NCI-H1092 (cell line): Measurements from ENCODE around the gene DEGS2.
"Not testable (repeated sequence)": the region's sequence is repeated elsewhere in the genome, so short reads cannot be mapped to it uniquely, and the experiment has no call there.

Experiments
- DNase-seq: peaks from one replicate; lab custom pipeline; 2025; lab: John Stamatoyannopoulos, UW

DEGS2 gene

DNA sequence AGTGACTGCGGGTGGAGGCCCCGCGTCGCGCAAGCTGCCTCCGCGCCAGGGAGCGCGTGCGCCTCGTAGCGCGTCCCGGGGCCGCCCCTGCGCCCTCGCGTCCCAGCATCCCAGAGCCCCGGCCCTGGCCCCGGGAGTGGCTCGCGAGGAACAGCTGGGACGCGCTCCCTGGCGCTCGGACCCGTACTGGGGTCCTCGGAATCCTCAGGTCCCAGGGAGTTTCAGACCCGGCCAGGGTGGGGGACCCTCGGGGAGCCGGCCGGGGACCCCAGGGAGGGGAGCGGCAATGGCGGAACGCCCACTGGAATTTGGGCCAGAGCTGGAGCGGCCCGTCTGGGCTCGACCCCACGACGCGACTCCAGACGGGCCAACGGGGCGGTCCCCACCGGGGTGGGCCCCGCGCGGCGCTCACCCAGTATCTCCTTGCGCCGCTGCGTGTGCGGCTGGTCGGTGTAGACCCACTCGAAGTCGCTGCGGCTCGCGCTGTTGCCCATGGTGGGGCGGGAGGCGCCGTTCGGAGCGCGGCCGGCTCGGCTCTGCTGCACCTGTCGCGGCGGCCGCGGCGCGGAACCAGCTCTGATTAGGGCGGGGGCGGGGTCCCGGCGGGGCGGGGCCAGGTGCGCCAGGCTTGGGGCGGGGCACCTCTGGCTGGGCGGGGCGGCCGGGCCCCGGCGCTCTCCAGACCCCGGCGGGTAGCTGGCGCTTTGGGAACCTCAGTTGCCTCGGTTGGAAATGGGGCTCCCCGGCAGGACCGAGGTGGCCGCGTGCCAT, at the start of gene DEGS2:
Gene DEGS2, minus strand, starts transcription at position 552 of the 771 bp plus-strand sequence. Its CDS starts 58 bp downstream, at position 494.
- DNase-seq: no peak

DNA sequence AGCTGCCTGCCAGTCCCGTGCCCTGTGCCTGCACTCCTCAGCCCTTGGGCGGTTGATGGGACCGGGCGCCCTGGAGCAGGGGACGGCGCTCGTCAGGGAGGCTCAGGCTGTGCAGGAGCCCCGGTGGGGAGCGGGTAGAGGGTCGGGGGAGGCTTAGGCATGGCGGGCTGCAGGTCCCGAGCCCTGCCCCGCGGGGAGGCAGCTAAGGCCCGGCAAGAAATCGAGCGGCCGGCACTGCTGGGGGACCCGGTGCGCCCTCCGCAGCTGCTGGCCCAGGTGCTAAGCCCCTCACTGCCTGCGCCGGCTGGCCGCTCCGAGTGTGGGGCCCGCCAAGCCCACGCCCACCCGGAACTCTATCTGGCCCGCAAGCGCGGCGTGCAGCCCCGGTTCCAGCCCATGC, 48.7 kb upstream of the DEGS2 start:
- DNase-seq: not testable (repeated sequence)

DNA sequence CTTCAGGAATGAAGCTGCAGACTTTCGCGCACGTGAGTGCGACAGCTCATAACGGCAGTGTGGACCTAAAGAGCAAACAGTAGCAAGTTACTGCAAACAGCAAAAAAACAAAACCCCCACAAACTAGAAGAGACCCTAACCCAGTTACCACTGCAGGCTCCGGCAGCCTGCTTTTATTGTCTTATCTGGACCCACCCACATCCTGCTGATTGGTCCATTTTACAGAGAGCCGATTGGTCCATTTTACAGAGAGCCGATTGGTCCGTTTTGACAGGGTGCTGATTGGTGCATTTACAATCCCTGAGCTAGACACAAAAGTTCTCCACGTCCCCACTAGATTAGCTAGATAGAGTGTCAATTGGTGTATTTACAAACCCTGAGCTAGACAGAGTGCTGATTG, 48.1 kb upstream of the DEGS2 start:
- not testable (repeated sequence) for DNase-seq

DNA sequence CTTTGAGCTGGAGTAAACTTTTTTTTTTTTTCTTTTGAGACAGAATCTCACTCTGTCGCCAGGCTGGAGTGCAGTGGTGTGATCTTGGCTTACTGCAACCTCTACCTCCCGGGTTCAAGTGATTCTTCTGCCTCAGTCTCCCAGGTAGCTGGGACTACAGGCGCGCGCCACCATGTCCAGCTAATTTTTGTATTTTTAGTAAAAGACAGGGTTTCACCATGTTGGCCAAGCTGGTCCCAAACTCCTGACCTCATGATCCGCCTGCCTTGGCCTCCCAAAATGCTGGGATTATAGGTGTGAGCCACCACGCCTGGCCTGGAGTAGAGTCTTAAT, 45.4 kb upstream of the DEGS2 start:
- DNase-seq: not testable (repeated sequence)

DNA sequence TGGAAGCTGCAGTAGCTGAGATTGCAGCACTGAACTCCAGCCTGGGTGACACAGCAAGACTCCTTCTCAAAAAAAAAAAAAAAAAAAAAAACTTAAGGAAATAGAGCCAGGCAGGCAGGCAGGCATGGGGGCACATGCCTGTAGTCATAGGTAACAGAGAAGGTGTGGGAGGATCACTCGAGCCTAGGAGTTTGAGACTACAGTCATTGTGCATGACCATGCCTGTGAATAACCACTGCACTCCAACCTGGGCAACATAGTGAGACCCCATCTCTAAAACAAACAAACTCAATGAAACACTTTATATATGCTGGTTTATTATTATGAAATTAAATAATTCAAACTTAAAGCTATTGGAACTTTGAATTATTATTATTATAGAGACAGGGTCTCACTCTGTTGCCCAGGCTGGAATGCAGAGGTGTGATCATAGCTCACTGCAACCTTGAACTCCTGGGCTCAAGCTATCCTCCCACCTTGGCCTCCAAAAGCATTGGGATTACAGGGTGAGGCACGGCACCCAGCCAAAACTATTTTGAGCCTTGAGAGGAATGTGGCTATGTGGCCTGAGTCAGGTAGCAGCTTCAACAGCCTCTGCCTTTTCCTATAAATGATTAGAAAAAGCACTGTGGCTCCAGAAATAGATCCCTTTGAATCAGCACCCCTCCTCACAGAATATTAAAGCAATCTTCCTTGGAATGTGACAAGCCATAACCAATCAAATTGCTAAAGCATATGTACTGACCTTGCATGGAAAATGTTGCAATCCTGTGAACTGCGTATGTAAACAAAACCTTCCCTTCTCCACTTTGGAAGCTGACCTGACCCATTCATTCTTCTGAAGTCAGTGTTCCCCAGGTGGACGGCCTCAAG, 44.8 kb upstream of the DEGS2 start:
- DNase-seq: no peak

DNA sequence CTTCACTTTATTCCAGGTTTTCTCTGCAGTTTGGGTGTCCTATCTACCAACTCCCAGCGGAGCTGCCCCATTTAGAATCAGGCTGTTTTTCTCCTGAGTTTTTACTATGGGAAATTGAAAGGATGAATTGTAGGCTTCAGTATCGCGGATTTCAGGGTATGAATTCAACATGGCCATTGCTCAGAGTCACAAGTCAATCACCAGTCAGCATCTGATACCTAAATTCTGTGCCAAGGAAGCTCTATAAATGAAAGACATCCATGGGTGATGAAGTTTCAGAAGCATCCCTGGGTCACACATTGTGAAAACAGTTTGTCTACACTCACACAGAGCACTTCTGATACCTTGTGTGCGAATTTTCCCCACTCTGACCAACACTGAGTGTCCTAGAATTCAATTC, 43.7 kb upstream of the DEGS2 start:
- DNase-seq: no peak

DNA sequence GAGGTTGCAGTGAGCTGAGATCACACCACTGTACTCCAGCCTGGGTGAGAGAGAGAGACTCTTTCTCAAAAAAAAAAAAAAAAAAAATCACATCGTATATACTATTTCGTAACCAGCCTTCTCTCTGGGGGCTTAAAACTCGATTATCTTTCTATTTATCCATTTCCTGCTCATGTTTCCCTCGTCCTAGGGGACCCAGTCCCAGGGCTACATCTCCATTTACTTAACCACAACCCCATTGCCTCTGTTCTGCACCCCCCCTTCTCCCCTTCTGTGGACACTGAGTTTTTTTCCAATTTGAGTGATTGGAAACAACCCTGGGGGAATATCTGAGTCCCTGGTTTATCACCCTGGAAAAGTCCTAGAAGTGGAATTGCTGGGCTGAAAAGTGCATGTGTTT, 43.3 kb upstream of the DEGS2 start:
- DNase-seq: no peak

DNA sequence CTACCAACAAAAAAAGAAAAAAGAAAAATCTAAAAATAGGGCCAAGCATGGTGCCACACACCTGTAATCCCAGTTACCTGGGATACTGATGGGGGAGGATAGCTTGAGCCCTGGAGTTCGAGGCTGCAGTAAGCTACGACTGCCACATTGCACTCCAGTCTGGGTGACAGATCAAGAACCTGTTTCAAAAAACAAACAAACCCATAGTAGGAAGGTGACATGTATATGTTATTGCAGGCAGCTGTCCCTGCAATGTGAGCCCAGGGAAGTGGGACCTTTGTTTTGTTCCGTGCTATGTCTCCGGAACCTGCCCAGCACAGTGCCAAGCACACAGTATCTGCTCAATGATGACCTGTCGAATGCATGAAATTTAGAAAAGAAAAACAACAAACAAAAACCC, 42.3 kb upstream of the DEGS2 start:
- DNase-seq: no peak

DNA sequence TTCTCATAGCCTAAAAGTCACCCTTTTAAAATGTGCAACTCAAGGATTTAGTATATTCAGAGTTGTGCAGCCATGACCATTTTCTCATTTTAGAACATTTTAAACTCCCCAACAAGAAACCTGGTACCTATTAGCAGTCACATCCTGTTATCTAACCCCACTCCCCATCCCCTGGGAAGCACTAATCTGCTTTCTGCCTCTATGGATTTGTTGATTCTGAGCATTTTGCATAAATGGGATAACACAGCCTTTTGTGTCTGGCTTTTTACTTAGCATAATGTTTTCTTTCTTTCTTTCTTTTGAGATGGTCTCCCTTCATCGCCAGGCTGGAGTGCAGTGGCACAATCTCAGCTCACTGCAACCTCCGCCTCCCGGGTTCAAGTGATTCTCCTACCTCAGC, 40.9 kb upstream of the DEGS2 start:
- no peak for DNase-seq

DNA sequence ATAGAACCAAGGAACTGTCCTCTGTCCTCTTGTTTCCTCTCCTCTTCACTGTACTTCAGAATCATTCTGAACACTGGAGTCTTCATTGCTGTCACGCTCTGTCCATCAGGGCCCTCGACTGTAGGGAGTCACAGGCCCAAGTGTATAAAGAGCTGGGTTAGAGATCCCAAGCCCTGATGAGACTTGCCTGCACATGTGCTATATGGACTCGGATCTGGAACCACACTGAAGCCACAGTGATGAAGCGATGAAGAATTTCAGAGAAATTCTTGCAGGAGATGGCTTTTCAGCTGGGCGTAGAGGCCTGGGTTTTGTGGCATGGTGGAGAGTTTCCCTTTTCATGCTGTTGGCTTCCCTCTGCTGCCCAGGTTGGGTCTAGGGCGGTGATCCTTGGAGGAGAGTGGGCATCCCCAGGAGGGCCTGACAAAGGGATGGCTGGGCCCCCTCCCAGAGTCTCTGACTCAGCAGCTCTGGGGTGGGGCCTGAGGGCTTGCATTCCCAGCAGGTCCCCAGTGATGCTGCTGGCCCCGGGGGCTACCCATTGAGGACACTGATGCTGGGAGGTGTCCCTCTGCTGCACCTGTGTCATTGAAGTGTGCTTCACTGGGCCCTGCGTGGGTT, 39.9 kb upstream of the DEGS2 start:
- no peak for DNase-seq

DNA sequence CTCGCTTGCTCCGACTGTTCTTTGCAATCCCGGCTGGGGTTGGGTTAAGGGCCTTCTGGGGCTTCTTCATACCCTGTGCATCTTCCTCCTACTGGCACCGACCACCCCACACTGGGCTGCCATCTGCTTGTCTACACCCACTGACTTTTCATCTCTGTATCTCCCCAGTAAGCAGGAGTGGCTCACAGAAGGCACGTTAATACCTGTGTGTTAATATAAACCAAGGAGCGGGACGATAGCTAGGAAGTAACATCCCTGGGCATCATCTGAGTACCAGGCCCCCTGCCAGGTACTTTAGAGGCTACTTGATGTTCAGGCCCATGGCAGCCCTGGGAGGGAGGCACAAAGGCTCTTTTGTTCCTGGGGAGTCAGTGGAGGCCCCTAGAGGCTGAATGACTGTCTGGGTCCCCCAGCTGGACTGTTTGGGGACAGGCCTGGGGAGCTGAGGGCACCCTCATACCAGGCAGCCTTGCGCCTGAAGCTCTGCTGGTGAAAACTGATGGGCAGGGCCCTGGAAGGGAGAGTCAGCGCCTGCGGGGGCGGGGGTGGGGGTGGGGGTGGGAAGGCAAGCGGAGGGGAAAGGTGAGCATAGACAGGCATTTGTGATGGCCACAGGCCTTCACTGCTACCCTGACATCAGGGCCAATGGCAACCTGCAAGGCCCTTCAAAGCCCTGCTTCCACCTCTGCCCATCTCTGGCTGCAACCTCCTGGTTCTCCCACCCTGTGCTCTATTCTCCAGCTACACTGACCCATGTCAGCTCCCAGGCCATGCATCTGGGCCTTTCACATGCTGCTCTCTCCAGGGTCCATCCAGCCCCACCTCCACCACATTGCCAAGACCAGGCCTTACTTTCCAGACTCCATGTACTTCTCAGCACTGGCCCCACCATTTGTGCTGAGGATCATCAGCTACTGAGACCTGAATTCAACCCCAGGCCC, 34.2 kb upstream of the DEGS2 start:
- no peak for DNase-seq

DNA sequence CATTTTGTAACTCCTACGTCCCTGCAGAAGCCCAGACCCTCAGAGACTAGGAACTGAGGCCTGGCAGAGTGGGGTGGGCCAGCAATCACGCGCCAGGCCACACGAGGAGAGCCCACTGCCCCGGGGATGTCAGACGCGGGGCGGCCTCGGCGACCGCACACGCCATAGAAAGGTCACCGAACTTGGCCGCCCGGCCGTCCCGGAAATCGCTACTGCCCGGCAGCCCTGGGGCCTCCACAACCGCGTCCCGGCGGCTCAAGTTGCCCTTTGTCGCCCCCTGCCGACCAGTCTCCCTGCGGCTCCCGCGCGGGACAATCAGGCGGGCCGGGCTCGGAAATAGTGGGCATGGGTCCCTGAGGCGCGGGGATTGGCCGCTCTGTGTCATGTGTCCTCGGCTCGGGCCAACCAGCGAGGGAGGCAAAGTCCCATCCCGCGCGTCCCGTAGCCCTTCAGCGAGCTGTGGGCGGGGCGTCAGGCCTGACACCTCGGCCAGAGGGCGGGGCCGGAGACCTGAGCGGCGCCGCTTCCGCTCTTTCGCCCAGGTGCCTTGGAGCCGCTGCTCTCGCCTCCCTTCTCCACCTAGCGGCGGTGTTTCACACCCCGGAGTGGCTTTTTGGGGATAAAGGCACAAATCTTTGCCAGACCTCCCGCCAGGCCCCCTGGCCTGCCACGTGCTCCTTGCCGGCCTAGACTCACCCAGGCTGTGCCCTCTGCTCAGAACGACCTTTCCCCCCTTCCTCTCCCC, 33.4 kb upstream of the DEGS2 start:
- peak; percentile 99 for DNase-seq

DNA sequence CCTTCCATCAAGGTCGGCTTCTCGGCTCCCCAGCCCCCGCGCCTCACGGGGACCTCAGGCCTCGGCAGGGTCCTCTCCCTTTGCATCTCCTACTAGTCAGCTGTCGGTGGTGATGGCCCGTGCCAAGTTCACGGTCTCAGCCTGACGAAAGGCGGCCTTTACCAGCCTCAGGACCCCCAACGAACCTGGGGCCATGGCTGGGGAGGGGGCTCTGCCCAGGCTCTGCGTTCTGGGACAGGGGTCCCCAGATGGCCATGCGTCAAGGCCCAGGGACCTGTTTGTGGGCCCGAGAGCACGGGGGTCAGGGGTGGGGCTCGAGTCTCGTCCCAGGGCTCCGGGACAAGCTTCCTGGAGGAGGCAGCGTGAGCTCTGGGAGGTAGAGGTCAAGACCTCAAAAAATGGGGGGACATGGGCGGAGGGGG, 32.8 kb upstream of the DEGS2 start:
- no peak for DNase-seq

DNA sequence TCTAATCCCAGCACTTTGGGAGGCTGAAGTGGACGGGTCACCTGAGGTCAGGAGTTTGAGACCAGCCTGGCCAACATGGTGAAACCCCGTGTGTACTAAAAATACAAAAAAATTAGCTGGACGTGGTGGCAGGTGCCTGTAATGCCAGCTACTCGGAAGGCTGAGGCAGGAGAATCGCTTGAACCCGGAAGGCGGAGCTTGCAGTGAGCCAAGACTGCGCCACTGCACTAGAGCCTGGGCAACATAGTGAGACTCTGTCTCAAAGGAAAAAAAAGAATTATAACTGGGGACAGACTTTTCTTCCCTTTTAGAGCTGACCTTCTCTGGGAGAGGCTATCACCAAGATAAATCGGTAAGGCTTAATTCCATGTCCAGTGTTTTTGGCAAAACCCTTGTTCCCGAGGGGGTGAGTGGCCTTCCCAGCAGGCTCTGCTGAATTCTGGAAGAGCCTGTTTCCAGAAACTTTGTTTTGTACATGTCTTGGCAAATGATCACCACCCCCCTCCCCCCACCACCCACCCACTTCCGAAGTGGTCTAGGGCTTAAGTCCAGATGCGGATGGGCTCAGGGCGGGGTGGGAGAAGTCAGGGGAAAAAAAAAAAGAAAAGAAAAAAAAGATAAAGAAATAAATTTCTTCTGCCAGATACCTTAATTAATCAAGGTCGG, 32.3 kb upstream of the DEGS2 start:
- no peak for DNase-seq

DNA sequence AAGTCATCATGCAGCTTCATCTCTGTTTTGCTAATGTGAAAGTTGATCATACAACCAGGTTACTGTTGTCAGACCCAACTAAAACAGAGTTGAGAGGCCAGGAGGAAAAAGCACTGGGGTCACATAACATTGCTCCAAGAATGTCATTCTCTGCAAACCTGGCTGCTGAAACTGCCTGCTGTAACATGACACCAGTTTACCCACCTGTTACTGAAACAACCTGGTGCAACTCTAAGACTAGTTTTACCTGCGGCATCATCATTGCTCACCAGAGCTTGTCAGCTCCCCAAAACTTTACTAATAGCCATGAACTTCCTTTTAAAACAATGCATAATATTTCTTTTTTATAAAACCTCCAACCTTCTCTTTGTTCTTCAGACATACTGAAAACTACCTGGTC, 30.7 kb upstream of the DEGS2 start:
- no peak for DNase-seq

DNA sequence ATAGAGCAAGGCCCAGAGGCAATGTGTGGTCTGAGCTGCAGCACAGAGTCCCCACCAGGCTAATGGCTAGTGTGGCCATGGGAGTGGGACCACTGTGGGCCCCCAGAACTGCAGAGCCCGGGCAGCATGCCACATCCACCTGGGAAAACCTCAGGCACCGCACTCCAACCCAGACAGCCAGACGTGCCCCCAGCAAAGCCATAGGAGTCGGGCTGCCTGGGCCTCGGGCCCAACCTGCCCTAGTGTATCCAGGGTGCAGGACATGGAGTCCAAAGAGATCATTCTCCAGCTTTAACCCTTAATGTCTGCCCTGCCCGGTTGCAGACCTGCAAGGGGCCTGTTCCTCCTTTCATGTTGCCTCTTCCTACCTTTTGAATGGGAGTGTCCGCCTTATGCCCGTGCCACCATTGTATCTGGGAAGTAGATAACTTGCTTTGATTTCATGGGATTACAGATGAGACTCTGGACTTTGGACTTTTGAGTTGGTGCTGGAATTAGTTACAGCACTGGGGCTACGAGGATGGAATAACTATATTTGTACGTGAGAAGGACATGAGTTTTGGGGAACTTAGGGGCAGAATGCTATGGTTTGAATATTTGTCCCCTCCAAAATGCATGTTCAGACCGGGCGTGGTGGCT, 29.1 kb upstream of the DEGS2 start:
- DNase-seq: no peak

DNA sequence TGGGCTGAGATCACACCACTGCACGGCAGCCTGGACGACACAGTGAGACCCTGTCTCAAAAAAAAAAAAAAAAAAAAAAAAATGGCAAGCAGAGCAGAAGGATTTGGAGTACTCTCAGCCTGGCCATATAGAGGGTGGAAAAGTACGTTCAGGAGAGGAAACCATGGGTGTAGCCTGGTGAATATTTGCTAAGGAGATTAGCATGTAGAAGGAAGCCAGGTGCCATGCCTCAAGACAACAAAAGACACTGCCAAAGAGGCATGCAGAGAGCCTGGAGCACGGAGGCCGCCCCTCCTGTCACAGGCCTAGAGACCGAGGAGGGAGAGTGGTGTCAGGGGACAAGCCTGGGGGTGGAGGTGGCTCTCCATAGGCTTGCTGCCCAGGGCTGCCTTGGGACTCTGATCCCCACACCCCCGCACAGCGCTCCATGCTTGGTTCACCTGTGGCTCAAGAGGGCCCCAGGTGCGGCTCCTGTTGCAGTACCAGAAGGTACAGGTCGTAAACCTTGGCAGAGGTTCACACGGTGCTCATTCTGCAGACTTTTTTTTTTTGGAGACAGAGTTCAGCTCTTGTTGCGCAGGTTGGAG, 27.9 kb upstream of the DEGS2 start:
- no peak for DNase-seq

DNA sequence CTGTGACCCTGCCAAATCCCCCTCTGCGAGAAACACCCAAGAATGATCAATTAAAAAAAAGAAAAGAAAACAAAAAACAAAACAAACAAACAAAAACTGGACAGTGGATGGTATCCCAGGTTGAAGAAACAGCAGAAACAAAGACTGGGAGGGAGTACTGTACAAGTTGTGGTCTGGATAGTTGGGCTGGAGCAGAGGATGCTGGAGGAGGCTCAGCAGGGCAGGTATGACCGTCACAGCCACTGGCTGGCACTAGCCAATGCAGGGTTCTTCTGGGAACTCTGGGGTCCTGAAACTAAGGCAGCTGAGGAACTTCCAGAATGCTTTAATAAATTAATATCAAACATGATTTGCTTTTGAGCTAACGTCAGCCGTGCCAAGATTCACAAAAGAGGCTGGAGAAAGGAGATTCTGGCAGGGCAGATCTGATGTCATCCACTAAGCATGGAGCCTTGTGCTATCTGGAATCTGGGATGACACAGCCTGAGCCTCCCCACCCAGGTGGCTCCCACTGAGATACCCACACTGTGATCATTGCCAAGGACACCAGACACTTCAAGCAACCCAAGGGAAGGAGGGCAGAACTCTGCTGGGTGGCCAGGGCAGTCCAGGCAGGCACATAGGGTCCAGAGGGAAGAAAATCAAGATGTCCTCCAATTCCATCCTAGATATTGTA, 22.6 kb upstream of the DEGS2 start:
- DNase-seq: not testable (repeated sequence)

DNA sequence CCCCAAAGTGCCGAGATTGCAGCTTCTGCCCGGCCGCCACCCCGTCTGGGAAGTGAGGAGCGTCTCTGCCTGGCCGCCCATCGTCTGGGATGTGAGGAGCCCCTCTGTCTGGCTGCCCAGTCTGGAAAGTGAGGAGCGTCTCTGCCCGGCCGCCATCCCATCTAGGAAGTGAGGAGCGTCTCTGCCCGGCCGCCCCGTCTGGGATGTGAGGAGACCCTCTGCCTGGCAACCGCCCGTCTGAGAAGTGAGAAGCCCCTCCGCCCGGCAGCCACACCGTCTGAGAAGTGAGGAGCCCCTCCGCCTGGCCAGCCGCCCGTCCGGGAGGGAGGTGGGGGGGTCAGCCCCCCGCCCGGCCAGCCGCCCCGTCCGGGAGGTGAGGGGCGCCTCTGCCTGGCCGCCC, 21.2 kb upstream of the DEGS2 start:
- DNase-seq: not testable (repeated sequence)
